IMR-90 (cell line): ENCODE data around the gene BCAS3. TPM values are rescaled to one million over a fixed set of nuclear protein-coding genes. Genes with fewer than 3 reads are reported as not detected.
A peak's percentile ranks its signal among the peaks of the same experiment; 100 is the strongest.

ENCODE experiments used
- ATAC-seq: fragments of 200-7000 bp; cut with Tn5 transposase; 2 replicates; pipeline ENCODE4 v1.9.1; 2020; ENCODE audit warnings: low read depth, mild to moderate bottlenecking, moderate library complexity
- BruUV-seq: library from RNA; stranded (reverse); fragments of 400-500 nt; replicated peaks from 2 replicates; lab custom pipeline; 2021; lab: Mats Ljungman, UMichigan
- CTCF ChIA-PET: fragments of 300-600 bp; formaldehyde crosslinking; extraction: SDS; loops from one replicate; lab custom pipeline; 2021; ENCODE audit warnings: antibody characterized with exemption; lab: Yijun Ruan, JAX
- POLR2A ChIA-PET: fragments of 300-600 bp; sonication (Branson Sonifier 250); formaldehyde crosslinking; loops from one replicate; lab custom pipeline; 2022; ENCODE audit warnings: antibody characterized with exemption; ENCODE audit not compliant: unreplicated experiment; lab: Charles Lee
- DNase-seq: peaks from one replicate; pipeline ENCODE4 v3.0.0; 2013
- H2AFZ ChIP-seq: replicated peaks from 2 replicates; pipeline ENCODE3; 2013; ENCODE audit warnings: low read length, mild to moderate bottlenecking; ENCODE audit not compliant: poor library complexity
- H2AK5ac ChIP-seq: 2 replicates; pipeline ENCODE4 v1.6.1; 2013; ENCODE audit warnings: low read depth, low read length, inconsistent platforms
- H2AK9ac ChIP-seq: replicated peaks from 2 replicates; pipeline ENCODE3; 2013; ENCODE audit warnings: mild to moderate bottlenecking, low read depth, low read length, moderate library complexity; ENCODE audit not compliant: poor library complexity
- H2BK120ac ChIP-seq: 2 replicates; pipeline ENCODE4 v1.6.1; 2013; ENCODE audit warnings: low read depth, low read length, inconsistent platforms
- H2BK15ac ChIP-seq: 3 replicates; pipeline ENCODE4 v1.6.1; 2013; ENCODE audit warnings: low read depth, low read length, inconsistent platforms
- H2BK20ac ChIP-seq: 2 replicates; pipeline ENCODE4 v1.6.1; 2013; ENCODE audit warnings: low read depth, mild to moderate bottlenecking, inconsistent platforms, low read length, moderate library complexity
- H2BK5ac ChIP-seq: 2 replicates; pipeline ENCODE4 v1.6.1; 2013; ENCODE audit warnings: mild to moderate bottlenecking, low read depth, low read length, inconsistent platforms; ENCODE audit not compliant: poor library complexity, severe bottlenecking
- H3K14ac ChIP-seq: replicated peaks from 2 replicates; pipeline ENCODE4 v1.6.1; 2013; ENCODE audit warnings: low read depth, low read length, inconsistent platforms
- H3K18ac ChIP-seq: 2 replicates; pipeline ENCODE4 v1.6.1; 2013; ENCODE audit warnings: low read depth, low read length, control low read depth
- H3K23ac ChIP-seq: 2 replicates; pipeline ENCODE4 v1.6.1; 2013; ENCODE audit warnings: low read depth, low read length, inconsistent platforms
- H3K27ac ChIP-seq: 2 replicates; pipeline ENCODE4 v1.5.1; 2013; ENCODE audit warnings: mild to moderate bottlenecking, control low read depth, low read length; ENCODE audit not compliant: insufficient read depth
- H3K27me3 ChIP-seq: 2 replicates; pipeline ENCODE4 v1.6.1; 2013; ENCODE audit warnings: low read length; ENCODE audit not compliant: control insufficient read depth, insufficient read depth
- H3K36me3 ChIP-seq: 2 replicates; pipeline ENCODE4 v1.6.1; 2013; ENCODE audit warnings: low read length, mixed read lengths; ENCODE audit not compliant: control insufficient read depth, insufficient read depth
- H3K4ac ChIP-seq: 2 replicates; pipeline ENCODE4 v1.6.1; 2013; ENCODE audit warnings: low read depth, low read length, inconsistent platforms
- H3K4me1 ChIP-seq: 2 replicates; pipeline ENCODE4 v1.6.1; 2013; ENCODE audit warnings: low read length, mixed read lengths; ENCODE audit not compliant: control insufficient read depth, insufficient read depth
- H3K4me2 ChIP-seq: 2 replicates; pipeline ENCODE4 v1.6.1; 2013; ENCODE audit warnings: low read depth, mild to moderate bottlenecking, control low read depth, low read length, moderate library complexity
- H3K4me3 ChIP-seq: 2 replicates; pipeline ENCODE4 v1.5.1; 2013; ENCODE audit warnings: low read depth, mild to moderate bottlenecking, control low read depth, low read length, moderate library complexity; ENCODE audit not compliant: insufficient read depth
- H3K56ac ChIP-seq: 2 replicates; pipeline ENCODE4 v1.6.1; 2013; ENCODE audit warnings: low read length, inconsistent platforms; ENCODE audit not compliant: insufficient read depth; ENCODE audit errors: extremely low read depth
- H3K79me1 ChIP-seq, 2 experiments: 2 replicates each; pipeline ENCODE4 v1.6.1; 2013; ENCODE audit warnings: low read length in 2 of 2, inconsistent platforms in 1 of 2, low read depth in 1 of 2
- H3K9ac ChIP-seq: 2 replicates; pipeline ENCODE4 v1.6.1; 2013; ENCODE audit warnings: low read depth, low read length, control low read depth
- H3K9me1 ChIP-seq: 2 replicates; pipeline ENCODE4 v1.6.1; 2013; ENCODE audit warnings: low read length, inconsistent platforms; ENCODE audit not compliant: insufficient read depth
- H3K9me3 ChIP-seq: 2 replicates; pipeline ENCODE4 v1.6.1; 2013; ENCODE audit warnings: low read length; ENCODE audit not compliant: control insufficient read depth, insufficient read depth
- H4K20me1 ChIP-seq: 2 replicates; pipeline ENCODE4 v1.6.1; 2013; ENCODE audit warnings: low read length, inconsistent platforms; ENCODE audit not compliant: insufficient read depth
- H4K5ac ChIP-seq: 2 replicates; pipeline ENCODE4 v1.6.1; 2013; ENCODE audit warnings: mild to moderate bottlenecking, low read depth, low read length, control low read depth
- H4K8ac ChIP-seq, 2 experiments: 2 replicates each; pipeline ENCODE4 v1.6.1; 2013; ENCODE audit warnings: low read depth in 2 of 2, low read length in 2 of 2, control low read depth in 1 of 2, inconsistent platforms in 1 of 2
- H4K91ac ChIP-seq: 2 replicates; pipeline ENCODE4 v1.6.1; 2013; ENCODE audit warnings: low read depth, low read length, inconsistent platforms; ENCODE audit not compliant: insufficient read depth
- MAFK ChIP-seq: IDR thresholded peaks from 2 replicates; pipeline ENCODE4 v1.6.1; 2012; ENCODE audit warnings: low read depth, low read length, improper control_type of control experiment
- WGBS, 2 experiments: methylation state at CpG; one replicate each; pipeline versions ENCODE4 v1.1.5 to v1.1.7; 2013; ENCODE audit warnings: missing lambda C conversion rate in 2 of 2; ENCODE audit not compliant: insufficient read length in 1 of 2; ENCODE audit errors: extremely low coverage in 2 of 2; 5-methylcytosine and 5-hydroxymethylcytosine counted together
- dilution Hi-C: fragments of 300-500 bp; cut with HindIII; formaldehyde crosslinking; loops from one replicate; pipeline ENCODE4 v1.14.3; 2018; ENCODE audit warnings: low sequenced_read_pairs; ENCODE audit not compliant: unreplicated experiment
- in situ Hi-C: fragments of 300-500 bp; cut with MboI; formaldehyde crosslinking; loops from 3 replicates; pipeline ENCODE4 v1.14.3; 2019; ENCODE audit warnings: low sequenced_read_pairs, inconsistent platforms, mixed read lengths
- intact Hi-C: fragments of 100-400 bp; cut with micrococcal nuclease; formaldehyde crosslinking; loops from 2 replicates; pipeline ENCODE4 v1.10.0; 2022
- polyA plus RNA-seq, 3 experiments: library from polyadenylated mRNA; depleted of rRNA; stranded (reverse); fragments of >200 nt; gene quantifications; 2 replicates each; pipeline ENCODE4 v1.2.3, GENCODE V29; 2012; ENCODE audit warnings: low replicate concordance in 1 of 3
- total RNA-seq: library from RNA; depleted of rRNA; stranded (reverse); fragments of >200 nt; gene quantifications from 2 replicates; pipeline ENCODE4 v1.2.3, GENCODE V29; 2012
- TF ChIP-seq, protein P1 (sequence below): conservative IDR thresholded peaks from 2 replicates; pipeline ENCODE4 v1.5.1; 2012; ENCODE audit warnings: mild to moderate bottlenecking, low read depth, low read length, improper control_type of control experiment

Gene BCAS3
- total and polyA plus RNA-seq, 2 of the 4 experiments (the other 2 are of a cell fraction) = 6.3 to 27.1 TPM

DNA sequence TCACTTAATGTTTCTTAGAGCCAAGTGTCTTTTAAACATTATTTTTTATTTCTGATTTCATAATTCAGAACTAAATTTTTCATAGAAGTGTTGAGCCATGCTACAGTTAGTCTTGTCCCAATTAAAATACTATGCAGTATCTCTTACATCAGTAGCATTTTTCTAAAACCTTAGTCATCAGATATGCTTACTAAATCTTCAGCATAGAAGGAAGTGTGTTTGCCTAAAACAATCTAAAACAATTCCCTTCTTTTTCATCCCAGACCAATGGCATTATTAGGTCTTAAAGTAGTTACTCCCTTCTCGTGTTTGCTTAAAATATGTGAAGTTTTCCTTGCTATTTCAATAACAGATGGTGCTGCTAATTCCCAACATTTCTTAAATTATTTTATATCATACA, 13.6 kb upstream of the BCAS3 start:
- dilution Hi-C loops = no loop called here

More for the DNA sequence above, 13.6 kb upstream of the BCAS3 start:
- Histone ChIP-seq H2BK15ac (no peak overlapping the region), H3K4me3 (no peak overlapping the region), H3K9me1 (0 out of 2 replicates have a peak, but pooled peaks cover 3% of the 10 kb centered on the region), H3K36me3 (peaks cover 13% of the 10 kb centered on the region), H4K20me1 (no peaks in the 10 kb centered on the region), H3K9me3 (no peaks in the 10 kb centered on the region), H3K4me1 (peaks cover 2% of the 10 kb centered on the region; the same call in 1 of the 2 replicates), H2AK5ac (no peak overlapping the region), H4K8ac (no peak overlapping the region), H3K23ac (no peak overlapping the region), H2AFZ (no peak overlapping the region), H4K91ac (no peak overlapping the region), H2AK9ac (no peak overlapping the region), H3K27me3 (no peaks in the 10 kb centered on the region), H3K27ac (no peak overlapping the region; the same call in 1 of the 2 replicates), H3K14ac (no peak overlapping the region), H3K4ac (no peak overlapping the region), H2BK120ac (no peak overlapping the region), H3K4me2 (no peak overlapping the region), H4K5ac (no peak overlapping the region), H2BK5ac (no peak overlapping the region), H3K56ac (no peak overlapping the region), H2BK20ac (no peak overlapping the region), H3K18ac (no peak overlapping the region), H3K9ac (no peak overlapping the region), H3K79me1 (peaks cover 11 to 24% of the 10 kb centered on the region in 2 experiments)
- POLR2A ChIA-PET = no interaction called here
- no CpG with 5 or more reads among the region's 1 CpG for WGBS, 2 experiments
- in situ Hi-C loops = no loop called here
- no TSS peak for BruUV-seq
- intact Hi-C loops = no loop called here
- ATAC-seq = peak; percentile 90
- TF ChIP-seq, protein P1, sequence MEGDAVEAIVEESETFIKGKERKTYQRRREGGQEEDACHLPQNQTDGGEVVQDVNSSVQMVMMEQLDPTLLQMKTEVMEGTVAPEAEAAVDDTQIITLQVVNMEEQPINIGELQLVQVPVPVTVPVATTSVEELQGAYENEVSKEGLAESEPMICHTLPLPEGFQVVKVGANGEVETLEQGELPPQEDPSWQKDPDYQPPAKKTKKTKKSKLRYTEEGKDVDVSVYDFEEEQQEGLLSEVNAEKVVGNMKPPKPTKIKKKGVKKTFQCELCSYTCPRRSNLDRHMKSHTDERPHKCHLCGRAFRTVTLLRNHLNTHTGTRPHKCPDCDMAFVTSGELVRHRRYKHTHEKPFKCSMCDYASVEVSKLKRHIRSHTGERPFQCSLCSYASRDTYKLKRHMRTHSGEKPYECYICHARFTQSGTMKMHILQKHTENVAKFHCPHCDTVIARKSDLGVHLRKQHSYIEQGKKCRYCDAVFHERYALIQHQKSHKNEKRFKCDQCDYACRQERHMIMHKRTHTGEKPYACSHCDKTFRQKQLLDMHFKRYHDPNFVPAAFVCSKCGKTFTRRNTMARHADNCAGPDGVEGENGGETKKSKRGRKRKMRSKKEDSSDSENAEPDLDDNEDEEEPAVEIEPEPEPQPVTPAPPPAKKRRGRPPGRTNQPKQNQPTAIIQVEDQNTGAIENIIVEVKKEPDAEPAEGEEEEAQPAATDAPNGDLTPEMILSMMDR = no peak
- peak; percentile 47 for TF ChIP-seq MAFK
- peak; percentile 59 for DNase-seq
- CTCF ChIA-PET = no interaction called here
